Loucy (cell line): ENCODE results near the gene PRUNE2.

Experiments used
- H2AFZ ChIP-seq: fragments of 200-600 bp; sonication (generic); 2 replicates; pipeline ENCODE4 v1.6.0; 2016; ENCODE audit warnings: antibody characterized with exemption, mild to moderate bottlenecking, low read length, moderate library complexity
- H3F3A ChIP-seq: fragments of 200-600 bp; 2 replicates; pipeline ENCODE4 v1.6.0; 2016; ENCODE audit warnings: antibody characterized with exemption, low read depth, mild to moderate bottlenecking
- H3K27me3 ChIP-seq: fragments of 200-600 bp; sonication (generic); 2 replicates; pipeline ENCODE4 v1.6.1; 2014; ENCODE audit warnings: low read length, mild to moderate bottlenecking; ENCODE audit not compliant: insufficient read depth, poor library complexity, severe bottlenecking
- H3K36me3 ChIP-seq: fragments of 200-600 bp; sonication (generic); 2 replicates; pipeline ENCODE4 v1.6.1; 2016; ENCODE audit warnings: low read length; ENCODE audit not compliant: insufficient read depth
- H3K4me1 ChIP-seq: fragments of 200-600 bp; sonication (generic); 2 replicates; pipeline ENCODE4 v1.5.1; 2014; ENCODE audit warnings: low read length, mild to moderate bottlenecking; ENCODE audit not compliant: insufficient read depth, poor library complexity, severe bottlenecking
- H3K4me2 ChIP-seq: fragments of 200-600 bp; sonication (generic); 2 replicates; pipeline ENCODE4 v1.6.0; 2014; ENCODE audit warnings: antibody characterized with exemption, low read length, low read depth, mild to moderate bottlenecking; ENCODE audit not compliant: poor library complexity, severe bottlenecking
- H3K4me3 ChIP-seq: fragments of 200-600 bp; sonication (generic); 2 replicates; pipeline ENCODE4 v1.5.1; 2014; ENCODE audit warnings: low read length, mild to moderate bottlenecking, mixed read lengths; ENCODE audit not compliant: poor library complexity, severe bottlenecking
- H3K79me2 ChIP-seq: fragments of 200-600 bp; sonication (generic); 2 replicates; pipeline ENCODE4 v1.6.1; 2014; ENCODE audit warnings: low read length; ENCODE audit not compliant: insufficient read depth
- H3K9ac ChIP-seq: fragments of 200-600 bp; sonication (generic); 2 replicates; pipeline ENCODE4 v1.6.0; 2014; ENCODE audit warnings: mild to moderate bottlenecking, low read depth, low read length, moderate library complexity; ENCODE audit not compliant: poor library complexity, severe bottlenecking
- H3K9me2 ChIP-seq: fragments of 200-600 bp; sonication (generic); replicated peaks from 2 replicates; pipeline ENCODE4 v1.6.1; 2016; ENCODE audit warnings: low read depth, low read length, mixed read lengths
- H3K9me3 ChIP-seq: fragments of 200-600 bp; sonication (generic); 2 replicates; pipeline ENCODE4 v1.6.1; 2014; ENCODE audit warnings: mild to moderate bottlenecking, antibody characterized with exemption, low read length, low read depth; ENCODE audit not compliant: insufficient read depth
- H4K20me1 ChIP-seq: fragments of 200-600 bp; sonication (generic); 2 replicates; pipeline ENCODE4 v1.6.0; 2014; ENCODE audit warnings: antibody characterized with exemption, low read length, mild to moderate bottlenecking; ENCODE audit not compliant: insufficient read depth, poor library complexity, severe bottlenecking
- CTCF ChIP-seq: fragments of 200-600 bp; sonication (generic); conservative IDR thresholded peaks from 2 replicates; pipeline ENCODE4 v1.5.1; 2014; ENCODE audit warnings: mild to moderate bottlenecking, antibody characterized with exemption, low read length
- EZH2phosphoT487 ChIP-seq: fragments of 200-600 bp; IDR thresholded peaks from 2 replicates; pipeline ENCODE4 v1.6.1; 2018; ENCODE audit warnings: antibody characterized with exemption, mild to moderate bottlenecking, moderate library complexity, borderline replicate concordance

PRUNE2 gene

GRCh38 chr9:76703270-76703669 lies 202.6 kb downstream of the PRUNE2 start:
- no peaks in the 10 kb centered on the region for H3K27me3 ChIP-seq
- no peaks in the 10 kb centered on the region for H4K20me1 ChIP-seq
- H3K79me2 ChIP-seq: no peaks in the 10 kb centered on the region
- H3K4me3 ChIP-seq: no peak overlapping the region
- H3K9me3 ChIP-seq: no peaks in the 10 kb centered on the region
- no peaks in the 10 kb centered on the region for H3K9me2 ChIP-seq
- H3F3A ChIP-seq: no peaks in the 10 kb centered on the region
- H2AFZ ChIP-seq: no peak overlapping the region
- H3K4me1 ChIP-seq: peaks cover 14% of the 10 kb centered on the region
- no peak overlapping the region for H3K4me2 ChIP-seq
- TF ChIP-seq EZH2phosphoT487: no peak
- TF ChIP-seq CTCF: no peak
- no peaks in the 10 kb centered on the region for H3K36me3 ChIP-seq
- no peak overlapping the region for H3K9ac ChIP-seq

GRCh38 chr9:76701441-76702039 lies 204.4 kb downstream of the PRUNE2 start:
- Histone ChIP-seq H3K4me2 (no peak overlapping the region), H4K20me1 (no peaks in the 10 kb centered on the region), H3K9ac (no peak overlapping the region), H3K9me3 (no peaks in the 10 kb centered on the region), H3K4me1 (peaks cover 14% of the 10 kb centered on the region), H3K27me3 (no peaks in the 10 kb centered on the region), H3K4me3 (no peak overlapping the region), H2AFZ (no peak overlapping the region), H3F3A (no peaks in the 10 kb centered on the region), H3K79me2 (no peaks in the 10 kb centered on the region), H3K9me2 (no peaks in the 10 kb centered on the region), H3K36me3 (no peaks in the 10 kb centered on the region)
- TF ChIP-seq CTCF (no peak), EZH2phosphoT487 (no peak)

- H3K4me1 ChIP-seq: peaks cover 14% of the 10 kb centered on the region
- TF ChIP-seq EZH2phosphoT487 (no peak), CTCF (no peak)
These were observed 205.0 kb downstream of the PRUNE2 start for GRCh38 chr9:76700916-76701315.

More at GRCh38 chr9:76700916-76701315, 205.0 kb downstream of the PRUNE2 start:
- peak overlapping the region; percentile 1; the same call in 1 of the 2 replicates for H2AFZ ChIP-seq
- no peaks in the 10 kb centered on the region for H3K79me2 ChIP-seq
- no peaks in the 10 kb centered on the region for H3K9me3 ChIP-seq
- no peaks in the 10 kb centered on the region for H4K20me1 ChIP-seq
- no peak overlapping the region for H3K4me2 ChIP-seq
- no peaks in the 10 kb centered on the region for H3K27me3 ChIP-seq
- no peaks in the 10 kb centered on the region for H3K36me3 ChIP-seq
- H3K9ac ChIP-seq: no peak overlapping the region
- H3K4me3 ChIP-seq: no peak overlapping the region
- no peaks in the 10 kb centered on the region for H3K9me2 ChIP-seq
- H3F3A ChIP-seq: no peaks in the 10 kb centered on the region
